ENCODE data around the gene FHL1. TPM values are rescaled to one million over a fixed set of nuclear protein-coding genes. Genes with fewer than 3 reads are reported as not detected.

Gene FHL1
- total RNA-seq, 1 experiment from 2014 or later = not detected

GRCh38 chrX:136260776-136261175 lies 113.4 kb downstream of the FHL1 start:
- Histone ChIP-seq H3K4me2 (ENCODE audit: low read depth, low read length, poor library complexity, severe bottlenecking) (no peak overlapping the region), H3K9ac (ENCODE audit: low read length) (no peak overlapping the region), H3K9me3 (ENCODE audit: low read length) (no peaks in the 10 kb centered on the region)

More at GRCh38 chrX:136260776-136261175, 113.4 kb downstream of the FHL1 start:
- Histone ChIP-seq H3K9me2 (replicated peaks; ENCODE audit: insufficient read depth, low read length) (no peaks in the 10 kb centered on the region), H3K36me3 (ENCODE audit: insufficient read depth, low read length) (no peaks in the 10 kb centered on the region), H3K4me1 (ENCODE audit: low read length) (no peaks in the 10 kb centered on the region), H4K20me1 (ENCODE audit: insufficient read depth, low read depth, low read length) (no peaks in the 10 kb centered on the region), H3K79me2 (ENCODE audit: low read length) (no peaks in the 10 kb centered on the region), H3K27me3 (ENCODE audit: low read length) (no peaks in the 10 kb centered on the region), H2AFZ (ENCODE audit: low read length) (no peak overlapping the region), H3K4me3 (ENCODE audit: low read length) (no peak overlapping the region), H3K27ac (ENCODE audit: low read length) (no peak overlapping the region)
- no peak for DNase-seq

Small RNAs within 50 kb of the gene (small RNA-seq; reads per million reads assigned to genes)
- 0.20 reads per million for gene RF01210

Other genes with a start within 250 kb of the FHL1 start
- gene MMGT1, start 173.5 kb upstream of the FHL1 start, total RNA-seq (2014; rRNA removed; shearing (Covaris generic); ENCODE audit: low replicate concordance) = 9.1 and 25.6 TPM in 2 replicates
- gene SLC9A6, start 162.1 kb upstream of the FHL1 start, total RNA-seq (2014; rRNA removed; shearing (Covaris generic); ENCODE audit: low replicate concordance) = 10.0 and 18.3 TPM in 2 replicates
- gene MAP7D3, start 103.9 kb downstream of the FHL1 start, total RNA-seq (2014; rRNA removed; shearing (Covaris generic); ENCODE audit: low replicate concordance) = 25.3 and 27.2 TPM in 2 replicates
- gene ADGRG4, start 153.4 kb downstream of the FHL1 start, total RNA-seq (2014; rRNA removed; shearing (Covaris generic); ENCODE audit: low replicate concordance) = not detected in 2 replicates